OCI-LY7 (cell line): ENCODE measurements around the gene HSPB6. TPM values are rescaled to one million over a fixed set of nuclear protein-coding genes. Genes with fewer than 3 reads are reported as not detected.
"Not testable (repeated sequence)": the region's sequence is repeated elsewhere in the genome, so short reads cannot be mapped to it uniquely, and the experiment has no call there.

Experiments
- BruUV-seq: library from RNA; stranded (reverse); fragments of 400-500 nt; replicated peaks from 2 replicates; lab custom pipeline; 2021; lab: Mats Ljungman, UMichigan
- CTCF ChIA-PET: fragments of 300-600 bp; sonication (Branson Sonifier 250); formaldehyde crosslinking; loops from one replicate; lab custom pipeline; 2022; ENCODE audit warnings: antibody characterized with exemption; ENCODE audit not compliant: unreplicated experiment; lab: Charles Lee
- POLR2A ChIA-PET: fragments of 300-600 bp; sonication (Branson Sonifier 250); formaldehyde crosslinking; loops from one replicate; lab custom pipeline; 2022; ENCODE audit warnings: antibody characterized with exemption; lab: Charles Lee
- DNase-seq: peaks from one replicate; pipeline ENCODE4 v3.0.0-alpha.2; 2015; ENCODE audit warnings: low spot score
- H2AFZ ChIP-seq: fragments of 200-600 bp; sonication (generic), shearing (Covaris generic); 2 replicates; pipeline ENCODE4 v1.6.1; 2014; ENCODE audit warnings: mild to moderate bottlenecking, antibody characterized with exemption, low read length, moderate library complexity
- H3K27ac ChIP-seq: fragments of 200-600 bp; sonication (generic); 2 replicates; pipeline ENCODE4 v1.5.1; 2014; ENCODE audit warnings: mixed run types, low read depth, mild to moderate bottlenecking, moderate library complexity, low read length, inconsistent platforms; ENCODE audit not compliant: poor library complexity, severe bottlenecking
- H3K36me3 ChIP-seq: fragments of 200-600 bp; sonication (generic); 2 replicates; pipeline ENCODE4 v1.6.1; 2014; ENCODE audit warnings: mild to moderate bottlenecking, antibody characterized with exemption, low read length, moderate library complexity, mixed read lengths; ENCODE audit not compliant: insufficient read depth
- H3K4me1 ChIP-seq: fragments of 200-600 bp; sonication (generic); 2 replicates; pipeline ENCODE4 v1.5.1; 2014; ENCODE audit warnings: mild to moderate bottlenecking, low read length; ENCODE audit not compliant: insufficient read depth, poor library complexity, severe bottlenecking
- H3K4me2 ChIP-seq: fragments of 200-600 bp; sonication (generic); 2 replicates; pipeline ENCODE4 v1.6.1; 2014; ENCODE audit warnings: mild to moderate bottlenecking, low read length
- H3K4me3 ChIP-seq: fragments of 200-600 bp; sonication (generic); 2 replicates; pipeline ENCODE4 v1.5.1; 2014; ENCODE audit warnings: mild to moderate bottlenecking, low read depth, low read length; ENCODE audit not compliant: poor library complexity, severe bottlenecking
- H3K79me2 ChIP-seq: fragments of 200-600 bp; sonication (generic); 2 replicates; pipeline ENCODE4 v1.6.1; 2016; ENCODE audit warnings: low read depth, mild to moderate bottlenecking, low read length, moderate library complexity, mixed read lengths; ENCODE audit not compliant: insufficient read depth
- H3K9me2 ChIP-seq: fragments of 200-600 bp; sonication (generic); 2 replicates; pipeline ENCODE4 v1.6.1; 2016; ENCODE audit warnings: mild to moderate bottlenecking, low read length, mixed read lengths; ENCODE audit not compliant: insufficient read depth
- H3K9me3 ChIP-seq: fragments of 200-600 bp; sonication (generic); 2 replicates; pipeline ENCODE4 v1.6.1; 2014; ENCODE audit warnings: mild to moderate bottlenecking, mixed run types, low read length, mixed read lengths
- H4K20me1 ChIP-seq: fragments of 200-600 bp; sonication (generic); 2 replicates; pipeline ENCODE4 v1.6.1; 2014; ENCODE audit warnings: mild to moderate bottlenecking, antibody characterized with exemption, low read length, moderate library complexity, mixed read lengths; ENCODE audit not compliant: insufficient read depth
- CTCF ChIP-seq: fragments of 200-600 bp; sonication (generic); conservative IDR thresholded peaks from 2 replicates; pipeline ENCODE4 v1.5.1; 2014; ENCODE audit warnings: mild to moderate bottlenecking, antibody characterized with exemption, low read length, moderate library complexity, mixed read lengths
- EZH2phosphoT487 ChIP-seq: fragments of 200-600 bp; sonication (generic); IDR thresholded peaks from 2 replicates; pipeline ENCODE4 v1.6.1; 2018; ENCODE audit warnings: low read depth, borderline replicate concordance, mild to moderate bottlenecking, mixed run types, antibody characterized with exemption, low read length, moderate library complexity, mixed read lengths
- intact Hi-C: fragments of 100-400 bp; cut with micrococcal nuclease; formaldehyde crosslinking; loops from one replicate; pipeline ENCODE4 v1.10.0; 2022; ENCODE audit not compliant: unreplicated experiment
- total RNA-seq, 2 experiments: library from RNA; depleted of rRNA in 1 of 2; stranded (reverse); fragments of >200 nt in 1 of 2; shearing (Covaris generic) in 1 of 2; gene quantifications; 2 replicates each; pipeline ENCODE4 v1.2.3, GENCODE V29; 2014 to 2022

The HSPB6 gene
- total RNA-seq, 2 experiments from 2014 or later: 1.7 TPM; not detected in 1

GRCh38 chr19:35796645-35797542 is 40.1 kb upstream of the HSPB6 start:
- Histone ChIP-seq H3K9me2 (no peaks in the 10 kb centered on the region), H2AFZ (no peak overlapping the region), H3K9me3 (no peaks in the 10 kb centered on the region), H3K36me3 (no peaks in the 10 kb centered on the region), H3K4me1 (no peaks in the 10 kb centered on the region), H3K4me3 (no peak overlapping the region), H3K4me2 (no peak overlapping the region), H4K20me1 (no peaks in the 10 kb centered on the region), H3K27ac (no peak overlapping the region), H3K79me2 (no peaks in the 10 kb centered on the region)
- ChIA-PET POLR2A (interaction anchor here (0.7 kb wide), 1 partner anchor 75 kb away, joined by 4 read pairs; no protein-coding TSS in a partner anchor), CTCF (no interaction called here)
- TF ChIP-seq EZH2phosphoT487 (no peak), CTCF (no peak)
- intact Hi-C loops: no loop called here
- no peak for DNase-seq
- no TSS peak for BruUV-seq

GRCh38 chr19:35795564-35795963 is 38.7 kb upstream of the HSPB6 start:
- H3K4me3 ChIP-seq, H3K4me2 ChIP-seq, H3K36me3 ChIP-seq, intact Hi-C loops, H2AFZ ChIP-seq, H3K79me2 ChIP-seq, BruUV-seq, POLR2A ChIA-PET, H3K9me3 ChIP-seq, H3K27ac ChIP-seq, CTCF ChIA-PET, H3K4me1 ChIP-seq, DNase-seq, H4K20me1 ChIP-seq, H3K9me2 ChIP-seq: not testable (repeated sequence)

GRCh38 chr19:35793381-35794165 is 36.7 kb upstream of the HSPB6 start:
- Histone ChIP-seq H3K9me2 (no peaks in the 10 kb centered on the region), H3K4me2 (no peak overlapping the region), H4K20me1 (no peaks in the 10 kb centered on the region), H3K27ac (no peak overlapping the region), H3K4me3 (no peak overlapping the region), H3K9me3 (no peaks in the 10 kb centered on the region), H3K79me2 (no peaks in the 10 kb centered on the region), H3K4me1 (no peaks in the 10 kb centered on the region), H2AFZ (no peak overlapping the region), H3K36me3 (no peaks in the 10 kb centered on the region)
- no peak for TF ChIP-seq CTCF
- no peak for TF ChIP-seq EZH2phosphoT487
- BruUV-seq: no TSS peak
- intact Hi-C loops: no loop called here
- ChIA-PET CTCF (no interaction called here), POLR2A (no interaction called here)
- no peak for DNase-seq
